ENCODE results near the gene SPHKAP. TPM values are rescaled to one million over a fixed set of nuclear protein-coding genes. Genes with fewer than 3 reads are reported as not detected.
A peak's percentile ranks its signal among the peaks of the same experiment; 100 is the strongest.

Gene SPHKAP
- total RNA-seq, 1 donor from 2014 or later: not detected

DNA sequence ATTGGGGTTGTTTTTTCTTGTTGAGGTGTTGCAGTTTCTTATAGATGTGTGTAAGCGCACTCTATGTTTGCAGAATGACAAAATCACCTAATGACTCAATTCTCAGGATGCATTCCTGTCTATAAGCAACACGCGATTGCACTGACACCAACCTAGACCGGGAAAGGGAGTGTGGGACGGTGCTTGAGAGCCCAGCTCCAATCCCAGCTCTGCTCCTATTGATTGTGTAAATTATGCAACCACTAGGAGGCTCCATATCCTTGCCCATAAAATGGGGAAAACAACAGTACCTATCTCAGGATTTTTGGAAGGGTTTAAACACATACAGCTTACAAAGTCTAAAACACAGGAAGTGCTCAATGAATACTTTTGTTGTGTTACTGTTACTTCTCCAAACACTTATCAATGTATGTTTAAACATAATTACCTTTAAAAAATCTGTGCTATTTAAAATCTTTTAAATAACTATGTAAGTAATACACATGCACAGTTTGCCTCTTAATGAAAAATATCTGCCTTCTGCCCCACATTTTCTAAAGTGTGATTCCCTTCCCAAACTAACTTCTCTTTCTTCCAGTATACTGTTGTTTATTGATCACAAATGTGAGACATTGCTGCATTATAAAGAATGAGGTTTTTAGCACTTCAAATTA is 132.5 kb downstream of the SPHKAP start:
- FAIRE-seq (peak; percentile 26), DNase-seq (ENCODE audit: low read depth) (peak; percentile 11)
- Histone ChIP-seq H3K79me2 (ENCODE audit: insufficient read depth, low read length) (no peaks in the 10 kb centered on the region), H3K4me3 (ENCODE audit: insufficient read depth, low read depth, low read length) (no peak overlapping the region), H3K9ac (ENCODE audit: low read length) (no peak overlapping the region), H3K4me2 (ENCODE audit: low read length) (no peak overlapping the region), H3K4me1 (ENCODE audit: insufficient read depth, low read length) (no peaks in the 10 kb centered on the region), H3K36me3 (ENCODE audit: insufficient read depth, low read length) (no peaks in the 10 kb centered on the region), H2AFZ (ENCODE audit: low read depth, low read length) (no peak overlapping the region), H4K20me1 (ENCODE audit: insufficient read depth, low read length) (no peaks in the 10 kb centered on the region), H3K9me3 (ENCODE audit: insufficient read depth, low read depth, low read length) (no peaks in the 10 kb centered on the region), H3K27me3 (ENCODE audit: insufficient read depth, low read length) (no peaks in the 10 kb centered on the region), H3K27ac (ENCODE audit: low read depth, low read length) (no peak overlapping the region)
- H3K4me3 Mint-ChIP-seq (ENCODE audit: unreplicated experiment): no peak overlapping the region
- TF ChIP-seq EZH2 (IDR thresholded peaks at IDR 0.05; ENCODE audit: insufficient read depth, low read length): no peak
- TF ChIP-seq, protein P1, sequence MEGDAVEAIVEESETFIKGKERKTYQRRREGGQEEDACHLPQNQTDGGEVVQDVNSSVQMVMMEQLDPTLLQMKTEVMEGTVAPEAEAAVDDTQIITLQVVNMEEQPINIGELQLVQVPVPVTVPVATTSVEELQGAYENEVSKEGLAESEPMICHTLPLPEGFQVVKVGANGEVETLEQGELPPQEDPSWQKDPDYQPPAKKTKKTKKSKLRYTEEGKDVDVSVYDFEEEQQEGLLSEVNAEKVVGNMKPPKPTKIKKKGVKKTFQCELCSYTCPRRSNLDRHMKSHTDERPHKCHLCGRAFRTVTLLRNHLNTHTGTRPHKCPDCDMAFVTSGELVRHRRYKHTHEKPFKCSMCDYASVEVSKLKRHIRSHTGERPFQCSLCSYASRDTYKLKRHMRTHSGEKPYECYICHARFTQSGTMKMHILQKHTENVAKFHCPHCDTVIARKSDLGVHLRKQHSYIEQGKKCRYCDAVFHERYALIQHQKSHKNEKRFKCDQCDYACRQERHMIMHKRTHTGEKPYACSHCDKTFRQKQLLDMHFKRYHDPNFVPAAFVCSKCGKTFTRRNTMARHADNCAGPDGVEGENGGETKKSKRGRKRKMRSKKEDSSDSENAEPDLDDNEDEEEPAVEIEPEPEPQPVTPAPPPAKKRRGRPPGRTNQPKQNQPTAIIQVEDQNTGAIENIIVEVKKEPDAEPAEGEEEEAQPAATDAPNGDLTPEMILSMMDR (IDR thresholded peaks at IDR 0.05; ENCODE audit: insufficient read depth, low read depth, low read length): peak; percentile 60
- H3K36me3 Mint-ChIP-seq (ENCODE audit: low read depth, unreplicated experiment): no peaks in the 10 kb centered on the region
- peaks cover 3% of the 10 kb centered on the region for H3K27me3 Mint-ChIP-seq (ENCODE audit: low read depth, unreplicated experiment)
- no peaks in the 10 kb centered on the region for H3K4me1 Mint-ChIP-seq (ENCODE audit: low read depth, unreplicated experiment)
- H3K9me3 Mint-ChIP-seq (ENCODE audit: unreplicated experiment): no peaks in the 10 kb centered on the region
- no peak overlapping the region for H3K27ac Mint-ChIP-seq (ENCODE audit: unreplicated experiment)

DNA sequence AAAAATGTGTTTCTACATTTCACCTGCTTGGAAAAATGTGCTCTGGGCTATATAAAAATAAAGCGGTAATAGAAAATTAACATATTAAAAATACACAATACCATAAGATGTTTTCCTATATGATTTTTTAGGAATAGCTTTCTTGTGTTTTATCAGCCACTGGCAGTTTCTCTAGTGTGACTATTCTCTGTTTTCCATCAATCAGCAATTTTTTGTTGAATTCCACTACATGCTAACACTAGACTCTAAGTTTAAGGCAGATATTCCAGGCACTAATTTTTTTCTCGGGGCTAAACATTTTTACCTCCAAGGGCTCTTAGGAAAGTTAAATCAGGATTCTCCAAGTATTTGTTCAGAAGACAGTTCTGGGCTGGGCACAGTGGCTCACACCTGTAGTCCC is 140.5 kb downstream of the SPHKAP start:
- Histone ChIP-seq H2AFZ (ENCODE audit: low read depth, low read length) (no peak overlapping the region), H3K9me3 (ENCODE audit: insufficient read depth, low read depth, low read length) (no peaks in the 10 kb centered on the region), H3K4me1 (ENCODE audit: insufficient read depth, low read length) (no peaks in the 10 kb centered on the region), H3K27me3 (ENCODE audit: insufficient read depth, low read length) (no peaks in the 10 kb centered on the region), H3K4me3 (ENCODE audit: insufficient read depth, low read depth, low read length) (no peak overlapping the region), H4K20me1 (ENCODE audit: insufficient read depth, low read length) (no peaks in the 10 kb centered on the region), H3K36me3 (ENCODE audit: insufficient read depth, low read length) (no peaks in the 10 kb centered on the region), H3K9ac (ENCODE audit: low read length) (no peak overlapping the region), H3K79me2 (ENCODE audit: insufficient read depth, low read length) (no peaks in the 10 kb centered on the region), H3K27ac (ENCODE audit: low read depth, low read length) (no peak overlapping the region), H3K4me2 (ENCODE audit: low read length) (no peak overlapping the region)
- no peak for DNase-seq (ENCODE audit: low read depth)
- H3K9me3 Mint-ChIP-seq (ENCODE audit: unreplicated experiment): no peaks in the 10 kb centered on the region
- H3K27ac Mint-ChIP-seq (ENCODE audit: unreplicated experiment): no peak overlapping the region
- TF ChIP-seq, protein P1 (IDR thresholded peaks at IDR 0.05; ENCODE audit: insufficient read depth, low read depth, low read length): no peak
- TF ChIP-seq EZH2 (IDR thresholded peaks at IDR 0.05; ENCODE audit: insufficient read depth, low read length): no peak
- no peaks in the 10 kb centered on the region for H3K27me3 Mint-ChIP-seq (ENCODE audit: low read depth, unreplicated experiment)
- H3K36me3 Mint-ChIP-seq (ENCODE audit: low read depth, unreplicated experiment): no peaks in the 10 kb centered on the region
- no peak overlapping the region for H3K4me3 Mint-ChIP-seq (ENCODE audit: unreplicated experiment)
- H3K4me1 Mint-ChIP-seq (ENCODE audit: low read depth, unreplicated experiment): no peaks in the 10 kb centered on the region
- FAIRE-seq: no peak

DNA sequence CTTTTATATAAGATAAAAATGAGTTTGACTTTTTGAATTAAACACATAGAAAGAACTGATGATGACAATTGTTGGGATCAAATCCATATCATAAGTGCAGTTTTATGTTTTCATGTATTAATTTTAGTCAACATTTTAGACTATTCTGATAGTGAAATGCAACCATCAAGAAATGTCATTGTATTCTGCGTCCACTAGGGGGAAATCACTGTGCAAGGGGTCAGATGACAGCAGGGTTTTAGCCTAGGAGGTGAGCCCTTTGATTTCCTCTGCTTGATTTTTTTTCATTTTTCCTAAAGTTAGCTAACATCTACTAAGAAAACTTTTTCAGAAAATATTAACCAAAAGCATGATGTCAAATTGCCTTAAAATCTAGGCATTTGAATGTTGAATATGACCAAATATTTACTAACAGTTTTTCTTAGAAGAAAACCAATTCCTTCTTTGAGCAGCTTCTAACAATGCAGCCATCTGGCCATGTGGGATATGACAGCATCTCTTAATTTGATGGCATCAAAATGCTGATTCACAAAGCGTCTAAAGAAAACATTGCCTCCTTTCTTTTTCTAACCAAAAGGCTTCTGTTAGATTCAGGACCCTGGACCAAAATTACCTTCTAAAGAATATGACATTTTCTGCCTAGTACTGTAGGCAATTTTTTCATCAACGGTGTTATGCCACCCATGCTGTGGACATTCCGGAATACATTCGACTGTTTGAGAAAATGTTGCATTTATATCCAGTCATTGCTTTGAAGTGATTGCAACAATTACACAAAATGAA is 141.5 kb downstream of the SPHKAP start:
- no peaks in the 10 kb centered on the region for H3K27me3 Mint-ChIP-seq (ENCODE audit: low read depth, unreplicated experiment)
- Histone ChIP-seq H3K79me2 (ENCODE audit: insufficient read depth, low read length) (no peaks in the 10 kb centered on the region), H3K9me3 (ENCODE audit: insufficient read depth, low read depth, low read length) (no peaks in the 10 kb centered on the region), H3K4me2 (ENCODE audit: low read length) (no peak overlapping the region), H3K27me3 (ENCODE audit: insufficient read depth, low read length) (no peaks in the 10 kb centered on the region), H2AFZ (ENCODE audit: low read depth, low read length) (no peak overlapping the region), H3K36me3 (ENCODE audit: insufficient read depth, low read length) (no peaks in the 10 kb centered on the region), H3K27ac (ENCODE audit: low read depth, low read length) (no peak overlapping the region), H3K4me3 (ENCODE audit: insufficient read depth, low read depth, low read length) (no peak overlapping the region), H4K20me1 (ENCODE audit: insufficient read depth, low read length) (no peaks in the 10 kb centered on the region), H3K9ac (ENCODE audit: low read length) (no peak overlapping the region), H3K4me1 (ENCODE audit: insufficient read depth, low read length) (no peaks in the 10 kb centered on the region)
- FAIRE-seq (peak; percentile 47), DNase-seq (ENCODE audit: low read depth) (no peak)
- TF ChIP-seq EZH2 (IDR thresholded peaks at IDR 0.05; ENCODE audit: insufficient read depth, low read length): no peak
- TF ChIP-seq, protein P1 (IDR thresholded peaks at IDR 0.05; ENCODE audit: insufficient read depth, low read depth, low read length): peak; percentile 58
- H3K36me3 Mint-ChIP-seq (ENCODE audit: low read depth, unreplicated experiment): no peaks in the 10 kb centered on the region
- H3K4me3 Mint-ChIP-seq (ENCODE audit: unreplicated experiment): no peak overlapping the region
- no peaks in the 10 kb centered on the region for H3K9me3 Mint-ChIP-seq (ENCODE audit: unreplicated experiment)
- no peak overlapping the region for H3K27ac Mint-ChIP-seq (ENCODE audit: unreplicated experiment)
- no peaks in the 10 kb centered on the region for H3K4me1 Mint-ChIP-seq (ENCODE audit: low read depth, unreplicated experiment)

Data from astrocyte (in vitro differentiated cells and primary cell).